Activated CD8-positive, alpha-beta T cell treated with anti-CD3 and anti-CD28 coated beads for 36 hours (primary cell): Measurements from ENCODE around the gene SKI. TPM values are rescaled to one million over a fixed set of nuclear protein-coding genes. Genes with fewer than 3 reads are reported as not detected.

Experiments
- ATAC-seq: fragments of 200-7000 bp; cut with Tn5 transposase; one replicate; pipeline ENCODE4 v1.10.0; 2021; ENCODE audit warnings: mild to moderate bottlenecking, moderate library complexity
- CTCF ChIA-PET: fragments of 350-600 bp; sonication (Branson Sonifier 250); formaldehyde crosslinking; loops from one replicate; lab custom pipeline; 2021; ENCODE audit warnings: antibody characterized with exemption; lab: Charles Lee
- POLR2A ChIA-PET: fragments of 350-600 bp; sonication (Branson Sonifier 250); formaldehyde crosslinking; loops from one replicate; lab custom pipeline; 2021; ENCODE audit warnings: antibody characterized with exemption; lab: Charles Lee
- DNase-seq: peaks from one replicate; pipeline ENCODE4 v3.0.0-alpha.2; 2020
- H3K27ac Mint-ChIP-seq: one replicate; pipeline ENCODE4 v1.8.0; 2021; ENCODE audit warnings: mild to moderate bottlenecking, mixed read lengths
- H3K27me3 Mint-ChIP-seq: one replicate; pipeline ENCODE4 v1.8.0; 2021; ENCODE audit warnings: mixed read lengths
- H3K36me3 Mint-ChIP-seq: one replicate; pipeline ENCODE4 v1.8.0; 2021; ENCODE audit warnings: low read depth, mixed read lengths
- H3K4me1 Mint-ChIP-seq: one replicate; pipeline ENCODE4 v1.8.0; 2021; ENCODE audit warnings: low read depth, mixed read lengths
- H3K4me3 Mint-ChIP-seq: one replicate; pipeline ENCODE4 v1.8.0; 2021; ENCODE audit warnings: mild to moderate bottlenecking, moderate library complexity, mixed read lengths
- H3K9me3 Mint-ChIP-seq: one replicate; pipeline ENCODE4 v1.8.0; 2021; ENCODE audit warnings: mixed read lengths
- CTCF ChIP-seq: fragments of 200-600 bp; IDR thresholded peaks from one replicate; pipeline ENCODE4 v1.8.0; 2022; ENCODE audit warnings: antibody characterized with exemption, mild to moderate bottlenecking
- intact Hi-C: fragments of 100-400 bp; cut with micrococcal nuclease; formaldehyde crosslinking; loops from one replicate; pipeline ENCODE4 v1.10.0; 2022
- total RNA-seq, 2 experiments: library from RNA; stranded (reverse); gene quantifications; one replicate each; pipeline ENCODE4 v1.2.3, GENCODE V29; 2021

SKI gene
- total RNA-seq, 2 experiments from 2014 or later, result 27.5 to 28.3 TPM

- Mint-ChIP-seq H3K9me3 (no peaks in the 10 kb centered on the region), H3K27me3 (no peaks in the 10 kb centered on the region), H3K4me3 (no peak overlapping the region), H3K27ac (no peak overlapping the region), H3K4me1 (peaks cover 83% of the 10 kb centered on the region), H3K36me3 (peaks cover 22% of the 10 kb centered on the region)
- ChIA-PET POLR2A (interaction anchor here (1.0 to 1.9 kb wide), 2 partner anchors 9 to 15 kb away, joined by 4 to 9 read pairs; no protein-coding TSS in a partner anchor), CTCF (interaction anchor here (1.2 to 1.4 kb wide), 2 partner anchors 44 to 60 kb away, joined by 3 to 6 read pairs; partner anchors contain the start of gene FAAP20)
- intact Hi-C loops, result no loop called here
- TF ChIP-seq CTCF, result no peak
- no peak for ATAC-seq
- no peak for DNase-seq
Observed at GRCh38 chr1:2238361-2239012, 10.4 kb downstream of the SKI start.

GRCh38 chr1:2239013-2239370 is 10.9 kb downstream of the SKI start:
- ATAC-seq, result no peak
- Mint-ChIP-seq H3K36me3 (peaks cover 25% of the 10 kb centered on the region), H3K4me3 (no peak overlapping the region), H3K27me3 (no peaks in the 10 kb centered on the region), H3K27ac (no peak overlapping the region), H3K9me3 (no peaks in the 10 kb centered on the region), H3K4me1 (peaks cover 82% of the 10 kb centered on the region)
- intact Hi-C loops, result no loop called here
- no peak for TF ChIP-seq CTCF
- CTCF ChIA-PET, result interaction anchor here (1.2 to 1.4 kb wide), 2 partner anchors 44 to 60 kb away, joined by 3 to 6 read pairs; partner anchors contain the start of gene FAAP20
- POLR2A ChIA-PET, result interaction anchor here (0.6 to 1.9 kb wide), 2 partner anchors 10 to 608 kb away, joined by 3 to 9 read pairs; no protein-coding TSS in a partner anchor
- DNase-seq, result no peak

GRCh38 chr1:2239384-2239985 is 11.4 kb downstream of the SKI start:
- peaks cover 24% of the 10 kb centered on the region for H3K36me3 Mint-ChIP-seq
- H3K4me3 Mint-ChIP-seq, result no peak overlapping the region
- ChIA-PET CTCF (interaction anchor here (0.7 to 1.4 kb wide), 5 partner anchors 10 to 142 kb away, joined by 3 to 6 read pairs (median 3); partner anchors contain the start of gene FAAP20), POLR2A (interaction anchor here (0.6 to 1.9 kb wide), 2 partner anchors 10 to 609 kb away, joined by 3 to 9 read pairs; no protein-coding TSS in a partner anchor)
- H3K27me3 Mint-ChIP-seq, result no peaks in the 10 kb centered on the region
- peaks cover 80% of the 10 kb centered on the region for H3K4me1 Mint-ChIP-seq
- no peak for TF ChIP-seq CTCF
- no peak for DNase-seq
- ATAC-seq, result no peak
- no peaks in the 10 kb centered on the region for H3K9me3 Mint-ChIP-seq
- H3K27ac Mint-ChIP-seq, result peak overlapping the region; percentile 60
- intact Hi-C loops, result no loop called here

- ChIA-PET POLR2A (interaction anchor here (1.2 to 2.9 kb wide), 3 partner anchors 11 to 15 kb away, joined by 3 to 14 read pairs (median 5); no protein-coding TSS in a partner anchor), CTCF (interaction anchor here (0.8 to 1.4 kb wide), 5 partner anchors 11 to 141 kb away, joined by 3 to 8 read pairs (median 3); partner anchors contain the start of gene FAAP20)
- ATAC-seq (peak; percentile 38), DNase-seq (peak; percentile 62)
- H3K4me3 Mint-ChIP-seq, result peak overlapping the region; percentile 22
- no peaks in the 10 kb centered on the region for H3K9me3 Mint-ChIP-seq
- H3K36me3 Mint-ChIP-seq, result peaks cover 23% of the 10 kb centered on the region
- intact Hi-C loops, result no loop called here
- H3K27me3 Mint-ChIP-seq, result no peaks in the 10 kb centered on the region
- TF ChIP-seq CTCF, result no peak
- peak overlapping the region; percentile 60 for H3K27ac Mint-ChIP-seq
- peaks cover 77% of the 10 kb centered on the region for H3K4me1 Mint-ChIP-seq
Observed at GRCh38 chr1:2240270-2241156, 12.4 kb downstream of the SKI start.
